Esophagus squamous epithelium (tissue), 4 donors: ENCODE data around the gene ZCCHC7.

ENCODE experiments used
- CTCF ChIP-seq, 6 experiments: fragments of 450-650 bp in 4 of 6; fragments of 200-600 bp in 2 of 6; sonication (generic) in 2 of 6; IDR thresholded peaks; one replicate each; pipeline ENCODE4 v1.5.1; 2016 to 2019; ENCODE audit warnings: antibody characterized with exemption in 6 of 6, mild to moderate bottlenecking in 4 of 6, moderate library complexity in 4 of 6
- POLR2A ChIP-seq, 4 donors: fragments of 450-650 bp; IDR thresholded peaks; one replicate each; pipeline ENCODE4 v1.6.1; 2017; ENCODE audit warnings: antibody characterized with exemption in 4 of 4, mild to moderate bottlenecking in 4 of 4, moderate library complexity in 3 of 4

- TF ChIP-seq POLR2A (IDR thresholded peaks at IDR 0.05): no peak
- no peak for TF ChIP-seq CTCF (IDR thresholded peaks at IDR 0.05)
Measured at GRCh38 chr9:37239921-37240320, 119.5 kb downstream of the ZCCHC7 start.
